OCI-LY3 (cell line): ENCODE results near the gene WHAMM.

ENCODE experiments used
- CTCF ChIP-seq: fragments of 200-600, 300-600 bp; sonication (generic); IDR thresholded peaks from 2 replicates; pipeline ENCODE4 v1.5.1; 2014; ENCODE audit warnings: antibody characterized with exemption, low read length, low read depth
- EZH2phosphoT487 ChIP-seq: fragments of 200-600 bp; shearing (Covaris generic); IDR thresholded peaks from 2 replicates; pipeline ENCODE4 v1.6.1; 2018; ENCODE audit warnings: antibody characterized with exemption, mixed run types, low read depth

DNA sequence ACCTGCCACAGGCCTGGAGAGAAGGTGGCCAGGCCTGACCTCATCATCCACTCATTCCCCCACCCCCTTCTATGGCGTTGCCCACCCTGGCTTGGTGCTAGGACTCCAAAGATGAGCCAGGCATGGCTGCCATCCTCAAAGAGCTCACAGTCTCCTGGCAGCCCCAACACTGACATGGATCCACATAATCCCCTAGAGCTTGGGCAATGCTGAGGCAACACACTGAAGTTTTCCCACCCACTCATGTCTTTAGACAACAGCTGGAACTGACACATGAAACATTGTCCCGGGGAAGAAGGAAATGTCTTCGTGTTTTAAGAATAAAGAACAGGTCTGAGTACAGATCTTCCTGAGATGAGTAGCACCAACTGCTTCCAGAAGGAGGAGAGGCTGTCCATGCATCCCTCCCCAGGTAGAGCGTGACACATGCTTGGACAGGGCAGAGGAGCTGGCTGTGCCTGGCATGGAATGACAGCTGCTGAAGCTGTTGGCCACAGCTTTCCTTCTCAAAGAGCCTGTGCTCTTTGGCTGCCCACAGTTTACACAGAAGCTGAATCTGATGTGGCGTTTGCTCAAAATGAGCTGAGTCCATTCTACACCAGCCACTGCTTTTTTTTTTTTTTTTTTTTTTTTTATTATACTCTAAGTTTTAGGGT is 73.0 kb downstream of the WHAMM start:
- TF ChIP-seq EZH2phosphoT487 (no peak), CTCF (no peak)
